GM23338 (cell line): Measurements from ENCODE around the gene DNASE1L2. TPM values are rescaled to one million over a fixed set of nuclear protein-coding genes. Genes with fewer than 3 reads are reported as not detected.

Source experiments
- ATAC-seq: fragments of 200-7000 bp; cut with Tn5 transposase; 3 replicates; pipeline ENCODE4 v1.9.1; 2020
- DNase-seq: peaks from one replicate; pipeline ENCODE4 v3.0.0-alpha.2; 2015; ENCODE audit warnings: low spot score
- H2AFZ ChIP-seq: fragments of 200-600 bp; sonication (generic); 2 replicates; pipeline ENCODE4 v1.8.0; 2016; ENCODE audit warnings: antibody characterized with exemption, mild to moderate bottlenecking, moderate library complexity
- H3F3A ChIP-seq: fragments of 200-600 bp; sonication (generic); replicated peaks from 2 replicates; pipeline ENCODE4 v1.8.0; 2017; ENCODE audit warnings: antibody characterized with exemption, mixed run types, low read depth
- H3K27ac ChIP-seq: fragments of 200-600 bp; sonication (generic); 2 replicates; pipeline ENCODE4 v1.6.1; 2016; ENCODE audit warnings: low read depth
- H3K27me3 ChIP-seq: fragments of 200-600 bp; sonication (generic); 2 replicates; pipeline ENCODE4 v1.8.0; 2016; ENCODE audit warnings: mild to moderate bottlenecking, mixed run types, moderate library complexity; ENCODE audit not compliant: insufficient read depth
- H3K36me3 ChIP-seq: fragments of 200-600 bp; sonication (generic); 2 replicates; pipeline ENCODE4 v1.8.0; 2016; ENCODE audit warnings: mild to moderate bottlenecking; ENCODE audit not compliant: insufficient read depth
- H3K4me1 ChIP-seq: fragments of 200-600 bp; sonication (generic); 2 replicates; pipeline ENCODE4 v1.8.0; 2016; ENCODE audit warnings: mild to moderate bottlenecking, moderate library complexity; ENCODE audit not compliant: insufficient read depth
- H3K4me2 ChIP-seq: fragments of 200-600 bp; sonication (generic); 2 replicates; pipeline ENCODE4 v1.7.1; 2017; ENCODE audit warnings: mixed run types
- H3K4me3 ChIP-seq: fragments of 200-600 bp; sonication (generic); 2 replicates; pipeline ENCODE4 v1.6.1; 2016; ENCODE audit warnings: mixed run types
- H3K79me2 ChIP-seq: fragments of 200-600 bp; sonication (generic); replicated peaks from 2 replicates; pipeline ENCODE4 v1.8.0; 2017; ENCODE audit warnings: mild to moderate bottlenecking; ENCODE audit not compliant: insufficient read depth
- H3K9me2 ChIP-seq: fragments of 200-600 bp; sonication (generic); 2 replicates; pipeline ENCODE4 v1.8.0; 2017; ENCODE audit not compliant: insufficient read depth
- H4K20me1 ChIP-seq: fragments of 200-600 bp; sonication (generic); replicated peaks from 2 replicates; pipeline ENCODE4 v1.8.0; 2017; ENCODE audit warnings: mild to moderate bottlenecking; ENCODE audit not compliant: insufficient read depth
- H3K27ac Mint-ChIP-seq: 2 replicates; pipeline ENCODE4 v1.8.0; 2020; ENCODE audit warnings: inconsistent platforms, mild to moderate bottlenecking, moderate library complexity, mixed read lengths
- H3K27me3 Mint-ChIP-seq: 3 replicates; pipeline ENCODE4 v1.8.0; 2022; ENCODE audit warnings: low read depth, mild to moderate bottlenecking, moderate library complexity, mixed read lengths, inconsistent platforms; ENCODE audit not compliant: insufficient read depth, poor library complexity
- H3K36me3 Mint-ChIP-seq: 3 replicates; pipeline ENCODE4 v1.8.0; 2021; ENCODE audit warnings: low read depth, mild to moderate bottlenecking, inconsistent platforms, moderate library complexity, mixed read lengths
- H3K4me1 Mint-ChIP-seq: 3 replicates; pipeline ENCODE4 v1.8.0; 2020; ENCODE audit warnings: mild to moderate bottlenecking, inconsistent platforms, mixed read lengths
- H3K4me3 Mint-ChIP-seq: 3 replicates; pipeline ENCODE4 v1.8.0; 2021; ENCODE audit warnings: moderate library complexity, mild to moderate bottlenecking, inconsistent platforms, mixed read lengths
- H3K9me3 Mint-ChIP-seq: 3 replicates; pipeline ENCODE4 v1.8.0; 2020; ENCODE audit warnings: moderate library complexity, mild to moderate bottlenecking, inconsistent platforms, mixed read lengths
- CREB1 ChIP-seq: fragments of 250-450 bp; sonication (Bioruptor Pico); IDR thresholded peaks from 2 replicates; pipeline ENCODE4 v1.5.0; 2020; ENCODE audit warnings: low read depth, mild to moderate bottlenecking, moderate library complexity
- CTCF ChIP-seq, 2 experiments: fragments of 200-600 bp in 1 of 2; sonication (generic) in 1 of 2; conservative IDR thresholded peaks; 2 replicates each; pipeline versions ENCODE4 v1.5.1 to v1.6.1; 2016 to 2017; ENCODE audit warnings: antibody characterized with exemption in 2 of 2, low read depth in 2 of 2, mild to moderate bottlenecking in 2 of 2, moderate library complexity in 1 of 2
- EZH2phosphoT487 ChIP-seq: fragments of 200-600 bp; sonication (generic); IDR thresholded peaks from one replicate; pipeline ENCODE4 v1.8.1; 2018; ENCODE audit warnings: antibody characterized with exemption; ENCODE audit not compliant: unreplicated experiment
- JUNB ChIP-seq: IDR thresholded peaks from one replicate; pipeline ENCODE4 v1.6.1; 2016; ENCODE audit warnings: antibody characterized with exemption; ENCODE audit not compliant: unreplicated experiment
- NANOG ChIP-seq: IDR thresholded peaks from 2 replicates; pipeline ENCODE4 v1.6.1; 2016; ENCODE audit warnings: antibody characterized with exemption, borderline replicate concordance
- POLR2AphosphoS5 ChIP-seq: IDR thresholded peaks from 2 replicates; pipeline ENCODE4 v1.6.1; 2016; ENCODE audit warnings: antibody characterized with exemption, low read depth
- REST ChIP-seq: IDR thresholded peaks from one replicate; pipeline ENCODE4 v1.6.1; 2018; ENCODE audit warnings: antibody characterized with exemption; ENCODE audit not compliant: unreplicated experiment
- STAT1 ChIP-seq: IDR thresholded peaks from one replicate; pipeline ENCODE4 v1.6.1; 2016; ENCODE audit warnings: antibody characterized with exemption; ENCODE audit not compliant: unreplicated experiment
- ZNF331 ChIP-seq: fragments of 250-450 bp; sonication (Bioruptor Pico); IDR thresholded peaks from 2 replicates; pipeline ENCODE4 v1.5.0; 2020; ENCODE audit warnings: low read depth, mild to moderate bottlenecking, moderate library complexity
- polyA plus RNA-seq: library from polyadenylated mRNA; unstranded; fragments of >200 nt; fragmentation: Nextera tagmentation; extraction: Ambion mirVana; gene quantifications from 2 replicates; pipeline ENCODE4 v1.2.1, GENCODE V29; 2016
- total RNA-seq: library from RNA; depleted of rRNA; stranded (reverse); fragments of >200 nt; shearing (Covaris generic); gene quantifications from 2 replicates; pipeline ENCODE4 v1.2.3, GENCODE V29; 2014

The DNASE1L2 gene
- total and polyA plus RNA-seq, 2 experiments from 2014 or later, result 0.23 TPM; not detected in 1

- H3K4me3 Mint-ChIP-seq, result no peak overlapping the region
- no peaks in the 10 kb centered on the region for H3K9me3 Mint-ChIP-seq
- no peaks in the 10 kb centered on the region for H3K27me3 ChIP-seq
- H3K4me3 ChIP-seq, result no peak overlapping the region
- DNase-seq (no peak), ATAC-seq (no peak)
- peaks cover 6% of the 10 kb centered on the region; the same call in 2 of the 3 replicates for H3K36me3 Mint-ChIP-seq
- no peak overlapping the region for H3K27ac ChIP-seq
- H2AFZ ChIP-seq, result no peak overlapping the region
- no peak overlapping the region for H3K4me2 ChIP-seq
- H3K36me3 ChIP-seq, result 0 out of 2 replicates have a peak, but pooled peaks cover 5% of the 10 kb centered on the region
- no peak overlapping the region for H3K27ac Mint-ChIP-seq
- H3K4me1 ChIP-seq, result no peaks in the 10 kb centered on the region; the same call in 1 of the 2 replicates
- no peaks in the 10 kb centered on the region; the same call in 2 of the 3 replicates for H3K4me1 Mint-ChIP-seq
- TF ChIP-seq JUNB, result no peak
- H4K20me1 ChIP-seq, result peaks cover 5% of the 10 kb centered on the region
- peaks cover 5% of the 10 kb centered on the region; the same call in 1 of the 2 replicates for H3F3A ChIP-seq
- peaks cover 14% of the 10 kb centered on the region for H3K27me3 Mint-ChIP-seq
- no peaks in the 10 kb centered on the region for H3K9me2 ChIP-seq
- peaks cover 44% of the 10 kb centered on the region for H3K79me2 ChIP-seq
These were observed 8.0 kb upstream of the DNASE1L2 start for GRCh38 chr16:2228161-2228824.

- Histone ChIP-seq H3K36me3 (0 out of 2 replicates have a peak, but pooled peaks cover 5% of the 10 kb centered on the region), H3K79me2 (peaks cover 40% of the 10 kb centered on the region), H3K4me3 (no peak overlapping the region), H3K9me2 (no peaks in the 10 kb centered on the region), H3K27me3 (no peaks in the 10 kb centered on the region), H4K20me1 (peaks cover 5% of the 10 kb centered on the region), H2AFZ (no peak overlapping the region), H3K4me1 (no peaks in the 10 kb centered on the region; the same call in 1 of the 2 replicates), H3F3A (peaks cover 3% of the 10 kb centered on the region; the same call in 1 of the 2 replicates), H3K4me2 (no peak overlapping the region), H3K27ac (no peak overlapping the region)
- no peak for DNase-seq
- Mint-ChIP-seq H3K27ac (no peak overlapping the region), H3K27me3 (peaks cover 17% of the 10 kb centered on the region), H3K4me1 (no peaks in the 10 kb centered on the region; the same call in 2 of the 3 replicates), H3K9me3 (no peaks in the 10 kb centered on the region), H3K4me3 (no peak overlapping the region), H3K36me3 (peaks cover 6% of the 10 kb centered on the region; the same call in 2 of the 3 replicates)
- no peak for ATAC-seq
- TF ChIP-seq CTCF (conservative IDR thresholded peaks at IDR 0.05; ENCODE audit: low read depth in 2 of 2), result no peak
- no peak for TF ChIP-seq POLR2AphosphoS5
- no peak for TF ChIP-seq NANOG
- TF ChIP-seq ZNF331, result no peak
- no peak for TF ChIP-seq REST
- no peak for TF ChIP-seq JUNB
- TF ChIP-seq STAT1, result no peak
- TF ChIP-seq CREB1 (CRISPR knock-in tag), result no peak
- no peak for TF ChIP-seq EZH2phosphoT487
These were observed 7.2 kb upstream of the DNASE1L2 start for GRCh38 chr16:2229091-2229490.
